OCI-LY7 (cell line): Measurements from ENCODE around the gene UBD. TPM values are rescaled to one million over a fixed set of nuclear protein-coding genes. Genes with fewer than 3 reads are reported as not detected.

ENCODE experiments used
- Bru-seq: library from RNA; stranded (reverse); fragments of 400-500 nt; gene quantifications from one replicate; lab custom pipeline; 2021; lab: Mats Ljungman, UMichigan
- BruChase-seq, 2 experiments: library from RNA; stranded (reverse); fragments of 400-500 nt; gene quantifications; one replicate each; lab custom pipeline; 2021; lab: Mats Ljungman, UMichigan
- BruUV-seq: library from RNA; stranded (reverse); fragments of 400-500 nt; replicated peaks from 2 replicates; lab custom pipeline; 2021; lab: Mats Ljungman, UMichigan
- CTCF ChIA-PET: fragments of 300-600 bp; sonication (Branson Sonifier 250); formaldehyde crosslinking; loops from one replicate; lab custom pipeline; 2022; ENCODE audit warnings: antibody characterized with exemption; ENCODE audit not compliant: unreplicated experiment; lab: Charles Lee
- POLR2A ChIA-PET: fragments of 300-600 bp; sonication (Branson Sonifier 250); formaldehyde crosslinking; loops from one replicate; lab custom pipeline; 2022; ENCODE audit warnings: antibody characterized with exemption; lab: Charles Lee
- DNase-seq: peaks from one replicate; pipeline ENCODE4 v3.0.0-alpha.2; 2015; ENCODE audit warnings: low spot score
- H2AFZ ChIP-seq: fragments of 200-600 bp; sonication (generic), shearing (Covaris generic); 2 replicates; pipeline ENCODE4 v1.6.1; 2014; ENCODE audit warnings: mild to moderate bottlenecking, antibody characterized with exemption, low read length, moderate library complexity
- H3K27ac ChIP-seq: fragments of 200-600 bp; sonication (generic); 2 replicates; pipeline ENCODE4 v1.5.1; 2014; ENCODE audit warnings: mixed run types, low read depth, mild to moderate bottlenecking, moderate library complexity, low read length, inconsistent platforms; ENCODE audit not compliant: poor library complexity, severe bottlenecking
- H3K36me3 ChIP-seq: fragments of 200-600 bp; sonication (generic); 2 replicates; pipeline ENCODE4 v1.6.1; 2014; ENCODE audit warnings: mild to moderate bottlenecking, antibody characterized with exemption, low read length, moderate library complexity, mixed read lengths; ENCODE audit not compliant: insufficient read depth
- H3K4me1 ChIP-seq: fragments of 200-600 bp; sonication (generic); 2 replicates; pipeline ENCODE4 v1.5.1; 2014; ENCODE audit warnings: mild to moderate bottlenecking, low read length; ENCODE audit not compliant: insufficient read depth, poor library complexity, severe bottlenecking
- H3K4me2 ChIP-seq: fragments of 200-600 bp; sonication (generic); 2 replicates; pipeline ENCODE4 v1.6.1; 2014; ENCODE audit warnings: mild to moderate bottlenecking, low read length
- H3K4me3 ChIP-seq: fragments of 200-600 bp; sonication (generic); 2 replicates; pipeline ENCODE4 v1.5.1; 2014; ENCODE audit warnings: mild to moderate bottlenecking, low read depth, low read length; ENCODE audit not compliant: poor library complexity, severe bottlenecking
- H3K79me2 ChIP-seq: fragments of 200-600 bp; sonication (generic); 2 replicates; pipeline ENCODE4 v1.6.1; 2016; ENCODE audit warnings: low read depth, mild to moderate bottlenecking, low read length, moderate library complexity, mixed read lengths; ENCODE audit not compliant: insufficient read depth
- H3K9me2 ChIP-seq: fragments of 200-600 bp; sonication (generic); 2 replicates; pipeline ENCODE4 v1.6.1; 2016; ENCODE audit warnings: mild to moderate bottlenecking, low read length, mixed read lengths; ENCODE audit not compliant: insufficient read depth
- H3K9me3 ChIP-seq: fragments of 200-600 bp; sonication (generic); 2 replicates; pipeline ENCODE4 v1.6.1; 2014; ENCODE audit warnings: mild to moderate bottlenecking, mixed run types, low read length, mixed read lengths
- H4K20me1 ChIP-seq: fragments of 200-600 bp; sonication (generic); 2 replicates; pipeline ENCODE4 v1.6.1; 2014; ENCODE audit warnings: mild to moderate bottlenecking, antibody characterized with exemption, low read length, moderate library complexity, mixed read lengths; ENCODE audit not compliant: insufficient read depth
- EZH2phosphoT487 ChIP-seq: fragments of 200-600 bp; sonication (generic); IDR thresholded peaks from 2 replicates; pipeline ENCODE4 v1.6.1; 2018; ENCODE audit warnings: low read depth, borderline replicate concordance, mild to moderate bottlenecking, mixed run types, antibody characterized with exemption, low read length, moderate library complexity, mixed read lengths
- intact Hi-C: fragments of 100-400 bp; cut with micrococcal nuclease; formaldehyde crosslinking; loops from one replicate; pipeline ENCODE4 v1.10.0; 2022; ENCODE audit not compliant: unreplicated experiment
- long read RNA-seq: library from polyadenylated mRNA; stranded (forward); transcript quantifications from one replicate; pipeline ENCODE4 v2.0.0, GENCODE V29; 2022
- total RNA-seq, 2 experiments: library from RNA; depleted of rRNA in 1 of 2; stranded (reverse); fragments of >200 nt in 1 of 2; shearing (Covaris generic) in 1 of 2; gene quantifications; 2 replicates each; pipeline ENCODE4 v1.2.3, GENCODE V29; 2014 to 2022
- TF ChIP-seq, protein P1 (sequence below): fragments of 200-600 bp; sonication (generic); conservative IDR thresholded peaks from 2 replicates; pipeline ENCODE4 v1.5.1; 2014; ENCODE audit warnings: mild to moderate bottlenecking, antibody characterized with exemption, low read length, moderate library complexity, mixed read lengths

UBD gene
- not detected in 2 replicates for total RNA-seq (2014; rRNA removed; shearing (Covaris generic))
- not detected in 2 replicates for total RNA-seq (2022)
- not detected for Bru-seq, nascent RNA
- BruChase-seq, experiment 1, labeled RNA remaining after a 6-hour chase = not detected
- percentile 23 among the genes with signal in this experiment for BruChase-seq, experiment 2, labeled RNA remaining after a 2-hour chase
- long read RNA-seq = 0 reads

DNA sequence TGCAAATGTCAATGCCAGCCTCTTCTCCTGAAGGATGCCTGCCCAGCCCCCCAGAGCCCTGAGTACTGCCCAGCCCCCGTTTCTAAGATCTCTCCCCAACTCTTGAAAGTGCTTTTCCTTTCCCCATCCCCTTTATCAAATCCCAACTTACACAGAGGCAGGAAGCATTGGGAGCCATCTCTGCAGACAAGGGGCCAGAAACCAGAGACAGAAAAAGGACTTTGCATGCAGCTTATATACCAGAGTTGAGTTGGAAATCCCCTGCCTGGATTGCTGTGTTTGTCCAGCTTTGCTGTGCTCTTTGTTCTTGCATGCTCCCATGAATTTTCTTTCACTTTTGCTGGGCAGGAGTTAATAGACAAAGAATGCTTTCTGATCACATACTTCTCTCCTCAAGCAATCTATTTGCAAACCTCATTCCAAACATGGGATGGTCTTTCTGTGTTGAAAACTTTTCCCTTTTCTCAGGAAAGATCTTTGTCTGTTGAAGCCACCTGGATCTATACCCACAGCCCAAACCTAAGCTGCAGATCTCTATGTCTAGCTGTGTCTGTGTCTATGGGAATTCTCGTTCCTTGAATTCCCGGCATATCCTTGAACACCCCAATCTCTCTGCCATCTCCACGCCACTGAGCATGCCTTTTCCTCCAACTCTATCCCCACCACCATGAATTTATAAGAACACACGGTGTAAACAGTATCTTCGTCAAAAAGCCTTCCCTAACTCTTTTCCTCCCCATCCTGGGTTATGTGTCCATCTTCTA lies at the start of gene UBD:
Gene UBD (minus strand): TSS at position 209 of the 764 bp plus-strand sequence. CDS start 31 bp downstream, at position 178.
- CTCF ChIA-PET = no interaction called here
- TF ChIP-seq EZH2phosphoT487 = no peak
- TF ChIP-seq, protein P1, sequence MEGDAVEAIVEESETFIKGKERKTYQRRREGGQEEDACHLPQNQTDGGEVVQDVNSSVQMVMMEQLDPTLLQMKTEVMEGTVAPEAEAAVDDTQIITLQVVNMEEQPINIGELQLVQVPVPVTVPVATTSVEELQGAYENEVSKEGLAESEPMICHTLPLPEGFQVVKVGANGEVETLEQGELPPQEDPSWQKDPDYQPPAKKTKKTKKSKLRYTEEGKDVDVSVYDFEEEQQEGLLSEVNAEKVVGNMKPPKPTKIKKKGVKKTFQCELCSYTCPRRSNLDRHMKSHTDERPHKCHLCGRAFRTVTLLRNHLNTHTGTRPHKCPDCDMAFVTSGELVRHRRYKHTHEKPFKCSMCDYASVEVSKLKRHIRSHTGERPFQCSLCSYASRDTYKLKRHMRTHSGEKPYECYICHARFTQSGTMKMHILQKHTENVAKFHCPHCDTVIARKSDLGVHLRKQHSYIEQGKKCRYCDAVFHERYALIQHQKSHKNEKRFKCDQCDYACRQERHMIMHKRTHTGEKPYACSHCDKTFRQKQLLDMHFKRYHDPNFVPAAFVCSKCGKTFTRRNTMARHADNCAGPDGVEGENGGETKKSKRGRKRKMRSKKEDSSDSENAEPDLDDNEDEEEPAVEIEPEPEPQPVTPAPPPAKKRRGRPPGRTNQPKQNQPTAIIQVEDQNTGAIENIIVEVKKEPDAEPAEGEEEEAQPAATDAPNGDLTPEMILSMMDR = no peak

DNA sequence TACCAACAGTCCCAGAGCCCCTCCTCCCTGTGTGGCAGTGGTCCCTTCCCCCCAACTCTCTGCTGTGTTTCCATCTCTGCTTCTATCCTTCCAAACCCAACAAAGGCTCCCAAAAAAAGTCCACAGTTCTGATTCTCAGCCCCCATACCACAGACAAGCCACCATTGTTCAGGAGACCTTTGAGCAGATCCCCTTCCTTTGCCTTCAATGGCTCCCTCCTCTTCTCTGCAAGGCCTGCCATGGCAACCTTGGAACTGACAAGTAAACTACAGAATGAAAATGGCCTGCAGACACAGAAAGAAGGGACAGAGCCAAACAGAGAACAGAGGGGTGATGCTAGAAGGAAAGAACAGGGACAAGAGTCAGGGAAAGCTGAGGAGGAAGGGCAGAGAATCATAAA lies 48.6 kb upstream of the UBD start:
- Histone ChIP-seq H3K9me3 (no peaks in the 10 kb centered on the region), H3K4me1 (no peaks in the 10 kb centered on the region), H3K4me3 (no peak overlapping the region), H3K27ac (no peak overlapping the region), H3K79me2 (no peaks in the 10 kb centered on the region), H2AFZ (no peak overlapping the region), H3K9me2 (no peaks in the 10 kb centered on the region), H4K20me1 (no peaks in the 10 kb centered on the region), H3K4me2 (no peak overlapping the region), H3K36me3 (peaks cover 4% of the 10 kb centered on the region; the same call in 1 of the 2 replicates)
- ChIA-PET POLR2A (no interaction called here), CTCF (no interaction called here)
- TF ChIP-seq, protein P1 = no peak
- TF ChIP-seq EZH2phosphoT487 = no peak
- intact Hi-C loops = no loop called here
- BruUV-seq = no TSS peak
- DNase-seq = no peak

More for the DNA sequence above, at the start of gene UBD:
- intact Hi-C loops = no loop called here
- H2AFZ ChIP-seq = no peak within 1 kb of the TSS
- no TSS peak for BruUV-seq
- no peak for DNase-seq
- H3K4me2 ChIP-seq = no peak within 1 kb of the TSS
- POLR2A ChIA-PET = no interaction called here
- H3K27ac ChIP-seq = no peak within 1 kb of the TSS
- H3K79me2 ChIP-seq = no peaks in the 10 kb centered on the region
- peaks cover 5% of the 10 kb centered on the region for H3K4me1 ChIP-seq
- no peaks in the 10 kb centered on the region for H3K9me2 ChIP-seq
- H3K4me3 ChIP-seq = no peak within 1 kb of the TSS
- no peaks in the 10 kb centered on the region for H3K36me3 ChIP-seq
- no peaks in the 10 kb centered on the region for H4K20me1 ChIP-seq
- H3K9me3 ChIP-seq = no peaks in the 10 kb centered on the region
